HG02623 (cell line): Measurements from ENCODE around the gene COMMD2.
A peak's percentile ranks its signal among the peaks of the same experiment; 100 is the strongest.

Experiments used
- ATAC-seq: cut with Tn5 transposase; IDR thresholded peaks from one replicate; pipeline ENCODE4 v1.9.1; 2021; ENCODE audit warnings: moderate library complexity; ENCODE audit not compliant: unreplicated experiment

Gene COMMD2

DNA sequence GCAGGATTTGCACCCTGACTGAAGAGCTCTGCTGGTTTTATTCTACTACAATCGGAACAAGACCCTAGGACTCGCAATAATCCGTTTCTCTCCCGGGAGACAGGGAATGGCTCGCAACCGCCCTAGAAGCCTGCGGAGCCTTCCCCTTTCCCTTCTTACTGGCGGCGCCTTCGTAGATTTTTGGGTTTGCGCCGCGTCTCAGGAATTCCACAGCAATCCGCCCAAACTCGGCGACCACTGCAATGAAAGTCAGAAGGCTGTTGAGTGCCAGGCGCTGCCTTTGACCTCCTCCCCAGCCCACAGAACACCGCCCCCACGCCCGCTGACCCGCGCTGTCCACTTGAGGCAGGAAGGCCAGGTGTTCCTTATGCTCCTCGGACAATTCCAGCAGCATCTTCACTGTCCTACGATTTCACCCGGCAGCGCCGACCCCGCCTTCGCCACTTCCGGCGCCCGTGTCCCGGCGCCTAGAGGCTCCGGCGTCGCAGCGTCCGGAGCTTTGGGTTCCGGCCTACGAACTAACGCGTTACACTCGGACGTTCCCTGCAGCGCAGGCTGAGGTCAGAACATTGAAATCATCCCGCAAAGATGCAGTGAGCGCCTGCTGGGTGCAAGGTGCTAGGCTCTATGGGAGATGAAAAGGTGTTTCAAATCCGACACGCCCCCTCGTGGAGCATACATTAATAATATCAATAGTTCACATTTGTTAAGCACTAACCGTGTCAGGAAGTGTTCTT, at the start of gene COMMD2:
TSS of gene COMMD2 (minus strand) at position 439 of the 737 bp plus-strand sequence. CDS start at position 394, 45 bp downstream.
- peak; percentile 97 for ATAC-seq

DNA sequence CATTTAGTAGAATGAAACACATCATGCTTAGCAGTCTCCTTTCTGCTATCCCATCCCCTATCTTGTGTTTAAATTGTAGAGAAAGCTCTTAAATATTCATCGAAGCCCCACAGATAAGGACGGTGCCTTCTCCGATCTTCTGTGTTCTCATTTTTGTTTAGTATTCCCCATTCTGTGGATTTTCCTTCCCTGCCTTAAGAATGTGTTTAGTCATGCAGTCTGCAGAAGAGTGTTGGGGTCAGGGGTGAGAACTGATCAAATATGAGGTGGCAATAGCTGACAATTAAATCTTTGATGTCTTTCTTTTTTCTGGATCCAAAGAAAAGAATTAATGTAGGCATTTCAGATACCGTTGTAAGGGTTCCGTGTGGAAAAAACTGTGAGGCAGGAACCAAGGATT, 49.4 kb upstream of the COMMD2 start:
- no peak for ATAC-seq

GRCh38 chr3:149801195-149801594, 48.9 kb upstream of the COMMD2 start:
- ATAC-seq: no peak

- no peak for ATAC-seq
Observed at GRCh38 chr3:149800693-149801092, 48.4 kb upstream of the COMMD2 start.

- no peak for ATAC-seq
Observed at GRCh38 chr3:149796026-149796425, 43.7 kb upstream of the COMMD2 start.

GRCh38 chr3:149792452-149793270, 40.4 kb upstream of the COMMD2 start, which contains the start of gene ANKUB1:
Gene ANKUB1 (minus strand): TSS chr3:149792554. CDS start chr3:149792366, 188 bp downstream.
- ATAC-seq: no peak

DNA sequence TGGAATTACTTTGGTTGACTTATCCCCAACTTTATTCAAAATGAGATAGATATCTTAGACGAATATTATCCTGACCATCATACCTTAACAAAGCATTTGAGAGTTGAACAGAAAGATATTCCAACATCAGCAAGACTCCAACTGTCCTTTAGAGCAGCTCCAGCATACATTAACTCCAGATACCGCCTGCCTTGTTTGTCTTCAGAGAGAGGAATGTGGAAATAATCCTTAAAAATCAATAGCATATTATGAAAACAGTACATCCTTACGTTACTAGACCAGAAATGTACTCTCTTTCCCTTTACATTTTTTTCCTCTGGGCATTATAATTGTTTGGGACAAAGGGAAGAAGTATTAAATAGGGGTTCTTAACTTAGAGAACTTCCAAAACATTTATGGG, 38.4 kb upstream of the COMMD2 start:
- ATAC-seq: no peak

DNA sequence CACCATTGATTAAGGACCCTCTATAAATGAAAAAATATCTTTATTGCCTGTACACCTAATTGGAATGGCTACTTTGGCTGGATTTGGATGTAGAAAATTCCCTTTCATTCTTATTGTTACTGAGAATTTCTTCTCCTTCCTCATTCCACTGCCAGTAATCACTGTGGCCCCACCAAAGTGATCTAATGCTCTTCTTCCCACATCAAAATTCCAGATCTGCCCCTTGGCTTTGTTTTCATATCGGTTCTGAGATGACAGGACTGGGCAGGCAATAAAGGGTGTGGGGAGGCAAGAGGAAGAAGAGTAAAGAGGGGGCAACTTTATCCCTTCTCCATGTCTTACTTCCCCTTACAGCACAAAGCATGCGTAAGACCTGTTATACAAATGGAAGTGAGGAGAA, 38.0 kb upstream of the COMMD2 start:
- ATAC-seq: no peak

DNA sequence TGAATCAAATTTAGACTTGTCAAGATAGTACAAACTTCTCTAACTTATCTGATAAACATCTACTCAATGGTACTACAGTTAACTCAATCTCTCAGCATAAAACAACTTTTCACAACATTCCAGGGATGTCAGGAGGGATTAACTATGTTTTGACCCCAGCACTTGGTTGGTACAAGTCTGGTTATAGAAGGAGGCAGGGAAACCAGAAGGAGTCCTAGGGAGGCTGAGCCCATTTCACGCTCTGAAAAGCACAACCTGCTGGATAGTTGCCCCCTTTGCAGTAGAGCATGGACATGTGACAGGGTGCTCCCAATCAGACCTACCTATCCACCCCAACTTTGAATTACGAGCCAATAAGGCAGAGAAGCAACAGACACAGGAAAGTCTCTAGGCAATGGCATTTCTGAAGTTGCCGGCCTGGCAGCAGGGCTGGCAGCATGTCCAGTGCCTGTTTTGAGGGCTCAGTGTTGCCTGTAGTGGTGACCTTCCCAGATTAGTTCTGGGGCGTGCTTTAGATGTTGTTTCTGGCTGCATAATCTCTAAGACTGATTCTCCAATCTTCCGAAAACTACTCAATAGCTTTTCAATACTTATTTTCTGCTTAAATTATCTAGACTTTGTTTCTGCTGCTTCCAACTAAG, 31.9 kb upstream of the COMMD2 start:
- ATAC-seq: no peak

DNA sequence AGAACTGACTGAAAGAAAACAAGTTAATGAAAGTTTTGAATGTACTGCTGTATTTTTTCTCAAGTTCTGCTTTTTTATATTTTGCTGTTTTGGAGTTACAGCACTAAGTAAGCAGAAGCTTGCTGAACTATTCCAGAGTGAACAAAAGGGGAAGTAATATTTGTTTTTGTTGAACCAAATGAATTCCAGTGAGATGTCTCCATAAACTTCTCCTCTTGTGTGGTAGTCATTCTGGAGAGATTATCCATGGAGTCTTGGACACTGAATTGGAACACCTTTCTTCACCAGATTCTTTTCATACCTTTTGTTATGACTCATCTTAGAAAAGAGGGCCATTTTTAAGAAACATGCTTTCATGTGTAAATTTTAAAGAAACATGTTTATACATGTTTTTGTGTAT, 31.3 kb upstream of the COMMD2 start:
- ATAC-seq: no peak

- no peak for ATAC-seq
Observed at GRCh38 chr3:149781741-149782140, 29.5 kb upstream of the COMMD2 start.

GRCh38 chr3:149781211-149781610, 28.9 kb upstream of the COMMD2 start:
- no peak for ATAC-seq

DNA sequence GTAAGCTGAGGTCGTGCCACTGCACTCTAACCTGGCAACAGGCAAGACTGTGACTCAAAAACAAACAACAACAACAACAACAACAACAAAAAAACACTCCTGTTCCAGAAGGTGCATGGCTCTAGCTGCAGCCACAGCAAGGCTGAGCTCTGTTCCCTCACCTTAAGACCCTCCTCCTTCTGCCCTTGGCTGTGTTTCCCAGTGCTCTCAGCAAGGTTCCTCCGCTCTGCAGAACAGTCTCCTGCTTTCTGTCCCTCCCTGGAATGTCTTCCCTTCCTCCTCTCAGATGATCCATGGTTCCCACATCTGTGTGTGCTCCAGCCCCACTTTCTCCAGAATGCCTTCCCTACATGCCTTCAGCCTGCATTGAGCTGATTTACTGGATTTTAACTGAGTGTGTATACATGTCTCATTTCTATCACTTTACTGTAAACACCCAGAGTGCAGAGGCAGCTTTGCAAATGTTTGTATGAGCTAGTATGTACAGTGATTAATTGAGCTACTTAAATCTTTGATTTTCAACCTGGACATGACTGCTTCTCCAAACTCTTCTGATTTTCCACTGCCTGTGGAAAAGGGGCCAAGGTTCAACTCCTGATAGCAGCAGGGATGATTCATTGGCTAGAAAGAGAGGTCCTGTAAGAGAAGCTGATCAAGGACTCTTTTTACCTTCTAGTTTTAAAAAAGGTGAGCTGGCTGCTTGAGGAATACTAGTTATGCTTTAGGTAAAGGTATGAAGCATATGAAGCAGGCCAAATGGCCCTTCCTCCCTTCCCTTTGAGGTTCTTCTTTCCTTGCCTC, 25.3 kb upstream of the COMMD2 start:
- no peak for ATAC-seq

DNA sequence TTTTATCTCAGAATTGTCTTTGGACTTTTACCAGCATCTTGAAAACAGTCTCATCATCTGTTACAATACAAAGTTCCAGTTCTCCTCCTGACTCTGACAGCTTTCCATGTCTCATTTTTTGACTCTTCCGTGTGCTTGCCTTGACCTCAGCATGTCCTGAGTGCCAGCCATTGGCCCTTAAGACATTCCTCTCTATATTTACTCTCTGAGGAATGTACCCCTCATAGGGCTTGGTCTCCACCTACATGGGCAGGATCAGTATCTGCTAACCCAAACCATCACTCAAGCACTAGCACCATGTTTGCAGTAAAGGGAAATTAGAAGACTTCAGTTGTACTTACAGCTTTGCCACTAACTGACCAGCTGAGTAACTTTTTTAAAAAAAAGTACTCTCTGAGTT, 23.9 kb upstream of the COMMD2 start:
- ATAC-seq: no peak

- ATAC-seq: no peak
Observed at GRCh38 chr3:149772861-149773260, 20.6 kb upstream of the COMMD2 start.

GRCh38 chr3:149771652-149772271, 19.5 kb upstream of the COMMD2 start:
- ATAC-seq: no peak

DNA sequence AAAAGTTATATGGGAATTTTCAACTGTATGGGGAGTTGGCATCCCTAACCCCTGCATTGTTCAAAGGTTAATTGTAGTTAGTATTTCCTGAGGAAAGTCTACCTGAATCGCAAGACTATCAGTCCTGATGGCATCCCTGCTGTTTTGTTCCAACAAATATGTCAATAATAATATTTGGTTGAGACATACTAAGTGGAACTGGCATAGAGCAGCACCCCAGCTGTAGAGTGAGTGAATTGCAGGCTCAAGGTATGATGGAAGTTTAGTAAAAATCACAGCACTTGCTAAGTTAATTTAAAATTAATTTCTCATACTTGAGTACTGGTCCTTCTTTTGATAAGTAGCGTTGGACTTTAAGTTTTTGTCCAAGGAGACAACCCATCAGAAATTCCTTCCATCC, 18.0 kb upstream of the COMMD2 start:
- ATAC-seq: no peak

DNA sequence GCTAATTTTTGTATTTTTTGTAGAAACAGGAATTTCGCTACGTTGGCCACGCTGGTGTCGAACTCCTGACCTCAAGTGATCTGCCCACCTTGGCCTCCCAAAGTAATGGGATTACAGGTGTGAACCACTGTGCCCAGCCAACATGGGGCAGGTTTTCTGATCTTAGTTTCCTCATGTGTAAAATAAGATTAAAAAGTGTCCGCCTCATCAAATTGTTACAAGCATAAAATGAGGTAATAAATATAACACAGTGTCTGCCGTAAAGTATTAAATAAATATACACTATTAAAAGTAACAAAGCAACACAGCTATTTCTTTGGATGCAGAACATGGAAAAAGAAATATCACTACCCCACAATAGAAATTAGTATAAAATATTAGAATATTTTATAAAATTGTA, 16.4 kb upstream of the COMMD2 start:
- no peak for ATAC-seq

DNA sequence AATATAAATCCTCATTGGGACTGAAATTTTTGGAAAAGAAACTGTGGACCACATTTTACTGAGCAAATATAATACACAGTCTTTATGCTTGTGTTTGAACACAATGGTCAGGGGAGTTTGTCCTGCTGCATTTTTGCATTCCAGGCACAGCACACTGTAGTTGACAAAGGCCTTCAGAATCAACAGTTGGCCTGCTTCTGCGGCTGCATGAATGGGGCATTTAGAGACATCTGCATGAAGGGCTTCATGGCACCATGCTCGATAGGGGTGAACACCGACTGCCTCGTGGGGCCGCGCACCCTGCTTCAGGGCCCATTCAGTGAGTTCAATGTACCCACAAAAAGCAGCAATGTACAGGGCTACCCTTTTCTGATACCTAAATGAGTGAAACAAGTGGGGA, 15.4 kb upstream of the COMMD2 start:
- no peak for ATAC-seq

GRCh38 chr3:149765762-149766334, 13.6 kb upstream of the COMMD2 start:
- no peak for ATAC-seq
